ENCODE results near the gene SELPLG. TPM values are rescaled to one million over a fixed set of nuclear protein-coding genes. Genes with fewer than 3 reads are reported as not detected.

SELPLG gene
- total RNA-seq, 3 donors from 2014 or later (not counting 1 experiment from before 2014, with no cell fraction given) = 179 to 201 (median 201) TPM

DNA sequence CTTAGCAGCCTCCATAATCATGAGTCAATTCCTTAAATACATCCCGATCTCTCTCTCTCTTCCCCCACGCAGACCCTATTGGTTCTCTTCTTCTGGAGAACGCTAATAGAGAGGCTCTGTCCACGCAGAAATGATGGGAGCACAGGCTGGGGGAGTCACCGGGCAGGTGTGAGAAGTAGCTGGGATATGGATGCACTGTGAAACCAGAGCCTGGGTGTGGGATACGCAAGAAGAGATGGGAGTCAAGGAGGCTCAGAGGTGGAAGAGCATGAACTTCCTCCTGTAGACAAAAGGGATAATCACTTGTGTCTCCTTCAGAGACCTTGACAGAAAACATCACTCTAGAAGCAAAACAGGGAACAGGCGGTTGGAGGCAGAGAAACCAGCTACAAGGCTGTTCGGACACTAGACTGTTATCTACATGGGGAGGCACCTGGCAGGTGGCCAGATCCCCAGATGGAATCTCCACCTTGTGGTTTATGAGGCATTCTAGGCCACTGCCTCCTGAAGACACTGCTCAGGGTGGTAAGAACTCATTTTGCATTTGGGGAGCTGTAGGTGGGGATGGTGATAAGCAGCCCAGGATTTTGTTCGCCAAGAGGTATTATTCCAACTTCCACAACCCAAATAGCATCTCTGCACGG lies 7.2 kb upstream of the SELPLG start:
- H3K36me3 Mint-ChIP-seq = no peaks in the 10 kb centered on the region
- H3K9me3 Mint-ChIP-seq = no peaks in the 10 kb centered on the region
- H3K4me1 ChIP-seq (ENCODE audit: control insufficient read depth, insufficient read depth, low read length) = peaks cover 41% of the 10 kb centered on the region
- H3K27me3 Mint-ChIP-seq (ENCODE audit: low read depth in 2 of 2) = no peaks in the 10 kb centered on the region
- H3K9me3 ChIP-seq (ENCODE audit: control insufficient read depth, insufficient read depth, low read length) = no peaks in the 10 kb centered on the region
- intact Hi-C loops (cut with micrococcal nuclease) = no loop called here
- ATAC-seq (peak in 1 of 3 donors; percentile 43), DNase-seq (no peak)
- H3K36me3 ChIP-seq (ENCODE audit: control insufficient read depth, insufficient read depth, low read length) = no peaks in the 10 kb centered on the region
- H3K4me1 Mint-ChIP-seq = peaks cover 5 to 30% of the 10 kb centered on the region in 2 donors
- no peak overlapping the region for H3K27ac Mint-ChIP-seq
- H3K27me3 ChIP-seq (ENCODE audit: control insufficient read depth, insufficient read depth, low read length) = no peaks in the 10 kb centered on the region
- no peak overlapping the region for H3K4me3 Mint-ChIP-seq
- TF ChIP-seq, protein P1, sequence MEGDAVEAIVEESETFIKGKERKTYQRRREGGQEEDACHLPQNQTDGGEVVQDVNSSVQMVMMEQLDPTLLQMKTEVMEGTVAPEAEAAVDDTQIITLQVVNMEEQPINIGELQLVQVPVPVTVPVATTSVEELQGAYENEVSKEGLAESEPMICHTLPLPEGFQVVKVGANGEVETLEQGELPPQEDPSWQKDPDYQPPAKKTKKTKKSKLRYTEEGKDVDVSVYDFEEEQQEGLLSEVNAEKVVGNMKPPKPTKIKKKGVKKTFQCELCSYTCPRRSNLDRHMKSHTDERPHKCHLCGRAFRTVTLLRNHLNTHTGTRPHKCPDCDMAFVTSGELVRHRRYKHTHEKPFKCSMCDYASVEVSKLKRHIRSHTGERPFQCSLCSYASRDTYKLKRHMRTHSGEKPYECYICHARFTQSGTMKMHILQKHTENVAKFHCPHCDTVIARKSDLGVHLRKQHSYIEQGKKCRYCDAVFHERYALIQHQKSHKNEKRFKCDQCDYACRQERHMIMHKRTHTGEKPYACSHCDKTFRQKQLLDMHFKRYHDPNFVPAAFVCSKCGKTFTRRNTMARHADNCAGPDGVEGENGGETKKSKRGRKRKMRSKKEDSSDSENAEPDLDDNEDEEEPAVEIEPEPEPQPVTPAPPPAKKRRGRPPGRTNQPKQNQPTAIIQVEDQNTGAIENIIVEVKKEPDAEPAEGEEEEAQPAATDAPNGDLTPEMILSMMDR (IDR thresholded peaks at IDR 0.05) = no peak
- H3K27ac ChIP-seq (ENCODE audit: low read length) = no peak overlapping the region
- H3K4me3 ChIP-seq (ENCODE audit: low read length) = no peak overlapping the region
- WGBS (ENCODE audit: insufficient coverage) = 81% methylated on average over 10 of the region's 10 CpGs

DNA sequence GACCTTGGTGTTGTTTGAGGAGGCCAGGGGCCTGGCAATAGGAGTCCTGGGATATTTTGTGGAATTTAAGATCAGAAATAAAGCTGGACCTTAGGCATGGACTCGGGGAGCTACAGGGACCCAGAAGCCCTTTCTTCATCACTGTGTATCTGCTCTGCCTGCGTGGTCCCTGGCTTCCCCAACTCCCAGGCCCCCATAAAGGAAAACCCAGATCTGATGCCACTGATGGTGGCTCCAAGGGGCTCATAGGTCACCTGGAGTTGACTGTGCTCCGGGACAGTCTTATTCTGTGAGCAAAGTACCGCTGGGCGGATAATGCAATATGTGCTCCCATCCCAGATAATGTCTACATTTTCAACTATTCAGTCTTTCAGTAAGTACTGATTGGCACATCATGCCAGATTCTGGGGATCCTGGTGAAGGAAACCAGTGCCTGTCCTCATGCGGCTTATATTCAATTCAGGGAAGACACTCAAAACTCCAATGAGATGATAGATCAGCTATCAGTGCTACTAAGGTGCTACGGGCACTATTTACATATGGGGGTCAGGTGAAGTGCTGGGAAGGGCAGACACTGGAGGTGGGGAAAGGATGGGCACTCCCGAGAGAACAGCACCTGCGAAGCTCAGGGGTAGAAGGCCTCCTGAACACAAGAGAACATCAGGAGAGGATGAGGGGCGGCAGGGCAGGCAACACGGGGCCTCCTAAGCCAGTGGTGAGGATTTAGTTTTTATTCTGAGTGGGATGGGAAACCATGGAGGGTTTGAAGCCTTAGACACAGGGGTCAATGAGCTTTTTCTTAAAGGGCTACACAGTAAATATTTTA lies 5.5 kb upstream of the SELPLG start:
- TF ChIP-seq, protein P1 (IDR thresholded peaks at IDR 0.05) = no peak
- no peak overlapping the region for H3K4me3 Mint-ChIP-seq
- no peaks in the 10 kb centered on the region for H3K27me3 Mint-ChIP-seq (ENCODE audit: low read depth in 2 of 2)
- Histone ChIP-seq H3K36me3 (ENCODE audit: control insufficient read depth, insufficient read depth, low read length) (no peaks in the 10 kb centered on the region), H3K4me1 (ENCODE audit: control insufficient read depth, insufficient read depth, low read length) (peaks cover 53% of the 10 kb centered on the region), H3K27me3 (ENCODE audit: control insufficient read depth, insufficient read depth, low read length) (no peaks in the 10 kb centered on the region), H3K4me3 (ENCODE audit: low read length) (no peak overlapping the region), H3K9me3 (ENCODE audit: control insufficient read depth, insufficient read depth, low read length) (no peaks in the 10 kb centered on the region), H3K27ac (ENCODE audit: low read length) (no peak overlapping the region)
- H3K4me1 Mint-ChIP-seq = peaks cover 16 to 38% of the 10 kb centered on the region in 2 donors
- DNase-seq (no peak), ATAC-seq (no peak)
- 96% methylated on average over 11 of the region's 11 CpGs for WGBS (ENCODE audit: insufficient coverage)
- no peaks in the 10 kb centered on the region for H3K9me3 Mint-ChIP-seq
- intact Hi-C loops (cut with micrococcal nuclease) = loop anchor here (10.0 kb wide), 1 partner anchor 304 kb away; the partner anchor contains the start of gene CMKLR1
- H3K27ac Mint-ChIP-seq = peak overlapping the region in 1 of 2 donors; percentile 49
- no peaks in the 10 kb centered on the region for H3K36me3 Mint-ChIP-seq

DNA sequence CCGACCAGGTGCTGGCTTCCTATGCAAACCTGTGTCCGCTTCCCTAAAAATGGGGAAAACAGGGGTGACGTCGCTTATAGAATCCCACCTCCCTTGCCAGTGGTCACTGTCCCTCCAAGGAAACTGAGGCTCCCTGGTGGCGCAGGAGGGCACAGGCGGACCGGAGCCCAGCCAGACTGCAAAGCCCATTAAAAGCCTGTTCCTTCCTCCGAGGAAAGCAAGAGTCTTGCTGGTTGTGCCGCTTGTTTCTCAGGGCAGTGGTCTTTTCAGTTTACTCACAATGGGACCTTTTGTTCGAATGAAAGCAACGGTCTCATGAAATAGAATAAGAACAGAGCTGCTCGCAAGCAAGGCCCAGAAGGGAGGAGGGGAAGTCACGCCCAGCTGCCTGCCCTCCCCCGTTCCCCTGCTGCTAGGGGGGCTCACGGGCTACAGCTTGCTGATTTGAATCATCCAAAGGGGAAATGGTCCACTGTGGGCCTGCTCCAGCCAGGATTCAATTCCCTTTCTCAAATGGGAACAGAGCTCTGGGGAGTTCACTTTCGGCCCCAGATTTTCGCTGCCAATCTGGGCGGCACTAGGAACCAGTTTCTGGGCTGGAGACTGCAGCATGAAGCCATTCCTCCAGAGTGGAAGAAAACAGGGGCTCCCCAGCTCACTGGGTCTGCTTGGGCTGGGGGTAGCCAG lies 4.6 kb upstream of the SELPLG start:
- no peak for ATAC-seq
- WGBS (ENCODE audit: insufficient coverage) = 73% methylated on average over 18 of the region's 18 CpGs
- no peak overlapping the region for H3K4me3 Mint-ChIP-seq

More for the DNA sequence above, 4.6 kb upstream of the SELPLG start:
- DNase-seq = no peak
- Histone ChIP-seq H3K27me3 (ENCODE audit: control insufficient read depth, insufficient read depth, low read length) (no peaks in the 10 kb centered on the region), H3K4me1 (ENCODE audit: control insufficient read depth, insufficient read depth, low read length) (peaks cover 61% of the 10 kb centered on the region), H3K4me3 (ENCODE audit: low read length) (no peak overlapping the region), H3K36me3 (ENCODE audit: control insufficient read depth, insufficient read depth, low read length) (no peaks in the 10 kb centered on the region), H3K9me3 (ENCODE audit: control insufficient read depth, insufficient read depth, low read length) (no peaks in the 10 kb centered on the region), H3K27ac (ENCODE audit: low read length) (no peak overlapping the region)
- no peaks in the 10 kb centered on the region for H3K36me3 Mint-ChIP-seq
- TF ChIP-seq, protein P1 (IDR thresholded peaks at IDR 0.05) = no peak
- no peak overlapping the region for H3K27ac Mint-ChIP-seq
- peaks cover 25 to 44% of the 10 kb centered on the region in 2 donors for H3K4me1 Mint-ChIP-seq
- no peaks in the 10 kb centered on the region for H3K27me3 Mint-ChIP-seq (ENCODE audit: low read depth in 2 of 2)
- no peaks in the 10 kb centered on the region for H3K9me3 Mint-ChIP-seq
- intact Hi-C loops (cut with micrococcal nuclease) = loop anchor here (10.0 kb wide), 1 partner anchor 303 kb away; the partner anchor contains the start of gene CMKLR1
